NCI-H748 (cell line): Measurements from ENCODE around the gene FMR1NB.

ENCODE experiments used
- DNase-seq: peaks from one replicate; lab custom pipeline; 2025; ENCODE audit not compliant: unreplicated experiment; lab: John Stamatoyannopoulos, UW

Gene FMR1NB

GRCh38 chrX:148069759-148070503 lies 88.8 kb downstream of the FMR1NB start:
- DNase-seq, result no peak

GRCh38 chrX:148070504-148070877 lies 89.4 kb downstream of the FMR1NB start:
- DNase-seq, result no peak
